HEK293 (cell line): Measurements from ENCODE around the gene MACROD1.

Experiments
- IKZF3 ChIP-seq: fragments of 450-650 bp; IDR thresholded peaks from 2 replicates; pipeline ENCODE4 v1.5.0; 2018; ENCODE audit warnings: missing biosample characterization, mild to moderate bottlenecking, missing genetic modification characterization, moderate library complexity
- KLF1 ChIP-seq: fragments of 450-650 bp; formaldehyde crosslinking; IDR thresholded peaks from 2 replicates; pipeline ENCODE4 v1.5.1; 2016; ENCODE audit warnings: missing biosample characterization, missing genetic modification characterization
- ZNF133 ChIP-seq: fragments of 450-650 bp; formaldehyde crosslinking; IDR thresholded peaks from 2 replicates; pipeline ENCODE4 v1.5.1; 2016; ENCODE audit warnings: missing biosample characterization, missing genetic modification characterization
- ZNF274 ChIP-seq, 2 experiments: fragments of 200-500 bp in 1 of 2; fragments of 450-650 bp in 1 of 2; sonication (Bioruptor generic) in 1 of 2; formaldehyde crosslinking in 1 of 2; IDR thresholded peaks; 2 replicates each; pipeline versions ENCODE4 v1.5.1 to v1.6.1; 2014 to 2016; ENCODE audit warnings: borderline replicate concordance in 1 of 2, inconsistent platforms in 1 of 2, low read length in 1 of 2, missing biosample characterization in 1 of 2, missing genetic modification characterization in 1 of 2
- ZNF514 ChIP-seq: fragments of 450-650 bp; formaldehyde crosslinking; IDR thresholded peaks from 2 replicates; pipeline ENCODE4 v1.5.1; 2016; ENCODE audit warnings: missing biosample characterization, missing genetic modification characterization
- TF ChIP-seq, protein P1 (sequence below): fragments of 450-650 bp; formaldehyde crosslinking; IDR thresholded peaks from 2 replicates; pipeline ENCODE4 v1.5.1; 2016; ENCODE audit warnings: missing biosample characterization, missing genetic modification characterization
- TF ChIP-seq, protein P2 (sequence below): fragments of 450-650 bp; formaldehyde crosslinking; IDR thresholded peaks from 2 replicates; pipeline ENCODE4 v1.5.1; 2016; ENCODE audit warnings: missing biosample characterization, missing genetic modification characterization
- TF ChIP-seq, protein P3 (sequence below): fragments of 450-650 bp; formaldehyde crosslinking; IDR thresholded peaks from 2 replicates; pipeline ENCODE4 v1.5.1; 2017; ENCODE audit warnings: missing biosample characterization, missing genetic modification characterization

DNA sequence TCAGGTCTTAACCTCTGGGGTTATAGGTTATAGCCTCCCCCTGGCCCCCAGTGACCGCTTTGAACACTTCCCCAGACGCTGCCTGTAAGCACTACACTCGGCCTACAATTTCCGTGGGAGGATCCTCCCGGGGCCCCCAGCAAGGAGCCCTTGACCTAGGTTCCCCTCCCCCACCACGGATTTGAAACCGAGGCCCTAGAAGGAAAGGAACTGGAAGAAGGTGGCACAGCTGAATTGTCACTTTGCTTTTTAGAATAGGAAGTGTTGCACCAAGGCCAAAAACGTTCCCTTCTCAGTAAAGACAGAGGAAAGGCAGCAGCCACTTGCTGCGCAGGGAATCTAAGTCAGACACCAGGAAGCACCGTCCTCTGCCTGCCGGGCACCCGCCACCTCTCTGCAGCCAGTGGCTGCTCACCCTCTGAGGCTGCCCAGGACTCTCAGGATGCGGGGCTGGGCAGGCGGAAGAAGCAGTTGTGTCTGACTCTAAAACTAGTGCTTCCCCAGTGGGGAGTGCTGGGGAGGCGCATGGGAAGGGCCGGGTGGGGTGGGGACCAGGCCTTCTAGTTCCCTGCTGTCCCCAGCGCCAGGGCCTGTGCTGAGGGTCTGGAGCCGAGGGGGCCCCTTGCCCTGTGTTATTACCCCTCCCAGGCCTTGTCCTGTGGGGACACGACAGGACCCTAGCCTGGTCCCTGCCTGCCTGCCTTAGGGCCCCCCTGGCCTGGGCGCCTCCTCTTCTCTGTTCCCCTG, 138.1 kb downstream of the MACROD1 start:
- TF ChIP-seq, protein P1, sequence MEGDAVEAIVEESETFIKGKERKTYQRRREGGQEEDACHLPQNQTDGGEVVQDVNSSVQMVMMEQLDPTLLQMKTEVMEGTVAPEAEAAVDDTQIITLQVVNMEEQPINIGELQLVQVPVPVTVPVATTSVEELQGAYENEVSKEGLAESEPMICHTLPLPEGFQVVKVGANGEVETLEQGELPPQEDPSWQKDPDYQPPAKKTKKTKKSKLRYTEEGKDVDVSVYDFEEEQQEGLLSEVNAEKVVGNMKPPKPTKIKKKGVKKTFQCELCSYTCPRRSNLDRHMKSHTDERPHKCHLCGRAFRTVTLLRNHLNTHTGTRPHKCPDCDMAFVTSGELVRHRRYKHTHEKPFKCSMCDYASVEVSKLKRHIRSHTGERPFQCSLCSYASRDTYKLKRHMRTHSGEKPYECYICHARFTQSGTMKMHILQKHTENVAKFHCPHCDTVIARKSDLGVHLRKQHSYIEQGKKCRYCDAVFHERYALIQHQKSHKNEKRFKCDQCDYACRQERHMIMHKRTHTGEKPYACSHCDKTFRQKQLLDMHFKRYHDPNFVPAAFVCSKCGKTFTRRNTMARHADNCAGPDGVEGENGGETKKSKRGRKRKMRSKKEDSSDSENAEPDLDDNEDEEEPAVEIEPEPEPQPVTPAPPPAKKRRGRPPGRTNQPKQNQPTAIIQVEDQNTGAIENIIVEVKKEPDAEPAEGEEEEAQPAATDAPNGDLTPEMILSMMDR (tag by site-specific recombination): no peak
- TF ChIP-seq ZNF274 (IDR thresholded peaks at IDR 0.05; ENCODE audit: low read length): no peak
- TF ChIP-seq ZNF274 (tag by site-specific recombination; IDR thresholded peaks at IDR 0.05; ENCODE audit: borderline replicate concordance): no peak
- TF ChIP-seq ZNF133 (tag by site-specific recombination): no peak
- TF ChIP-seq IKZF3 (tag by site-specific recombination): no peak
- no peak for TF ChIP-seq ZNF514 (tag by site-specific recombination)
- TF ChIP-seq KLF1 (tag by site-specific recombination): no peak
- TF ChIP-seq, protein P2, sequence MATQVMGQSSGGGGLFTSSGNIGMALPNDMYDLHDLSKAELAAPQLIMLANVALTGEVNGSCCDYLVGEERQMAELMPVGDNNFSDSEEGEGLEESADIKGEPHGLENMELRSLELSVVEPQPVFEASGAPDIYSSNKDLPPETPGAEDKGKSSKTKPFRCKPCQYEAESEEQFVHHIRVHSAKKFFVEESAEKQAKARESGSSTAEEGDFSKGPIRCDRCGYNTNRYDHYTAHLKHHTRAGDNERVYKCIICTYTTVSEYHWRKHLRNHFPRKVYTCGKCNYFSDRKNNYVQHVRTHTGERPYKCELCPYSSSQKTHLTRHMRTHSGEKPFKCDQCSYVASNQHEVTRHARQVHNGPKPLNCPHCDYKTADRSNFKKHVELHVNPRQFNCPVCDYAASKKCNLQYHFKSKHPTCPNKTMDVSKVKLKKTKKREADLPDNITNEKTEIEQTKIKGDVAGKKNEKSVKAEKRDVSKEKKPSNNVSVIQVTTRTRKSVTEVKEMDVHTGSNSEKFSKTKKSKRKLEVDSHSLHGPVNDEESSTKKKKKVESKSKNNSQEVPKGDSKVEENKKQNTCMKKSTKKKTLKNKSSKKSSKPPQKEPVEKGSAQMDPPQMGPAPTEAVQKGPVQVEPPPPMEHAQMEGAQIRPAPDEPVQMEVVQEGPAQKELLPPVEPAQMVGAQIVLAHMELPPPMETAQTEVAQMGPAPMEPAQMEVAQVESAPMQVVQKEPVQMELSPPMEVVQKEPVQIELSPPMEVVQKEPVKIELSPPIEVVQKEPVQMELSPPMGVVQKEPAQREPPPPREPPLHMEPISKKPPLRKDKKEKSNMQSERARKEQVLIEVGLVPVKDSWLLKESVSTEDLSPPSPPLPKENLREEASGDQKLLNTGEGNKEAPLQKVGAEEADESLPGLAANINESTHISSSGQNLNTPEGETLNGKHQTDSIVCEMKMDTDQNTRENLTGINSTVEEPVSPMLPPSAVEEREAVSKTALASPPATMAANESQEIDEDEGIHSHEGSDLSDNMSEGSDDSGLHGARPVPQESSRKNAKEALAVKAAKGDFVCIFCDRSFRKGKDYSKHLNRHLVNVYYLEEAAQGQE (tag by site-specific recombination): no peak
- TF ChIP-seq, protein P3, sequence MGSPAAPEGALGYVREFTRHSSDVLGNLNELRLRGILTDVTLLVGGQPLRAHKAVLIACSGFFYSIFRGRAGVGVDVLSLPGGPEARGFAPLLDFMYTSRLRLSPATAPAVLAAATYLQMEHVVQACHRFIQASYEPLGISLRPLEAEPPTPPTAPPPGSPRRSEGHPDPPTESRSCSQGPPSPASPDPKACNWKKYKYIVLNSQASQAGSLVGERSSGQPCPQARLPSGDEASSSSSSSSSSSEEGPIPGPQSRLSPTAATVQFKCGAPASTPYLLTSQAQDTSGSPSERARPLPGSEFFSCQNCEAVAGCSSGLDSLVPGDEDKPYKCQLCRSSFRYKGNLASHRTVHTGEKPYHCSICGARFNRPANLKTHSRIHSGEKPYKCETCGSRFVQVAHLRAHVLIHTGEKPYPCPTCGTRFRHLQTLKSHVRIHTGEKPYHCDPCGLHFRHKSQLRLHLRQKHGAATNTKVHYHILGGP (tag by site-specific recombination): no peak
